Epidermal melanocyte (primary cell): Measurements from ENCODE around the gene CLTRN.
"Not testable (repeated sequence)": the region's sequence is repeated elsewhere in the genome, so short reads cannot be mapped to it uniquely, and the experiment has no call there.

Experiments
- DNase-seq: peaks from one replicate; pipeline ENCODE4 v3.0.0; 2011; ENCODE audit warnings: low spot score; ENCODE audit not compliant: insufficient read length

CLTRN gene

DNA sequence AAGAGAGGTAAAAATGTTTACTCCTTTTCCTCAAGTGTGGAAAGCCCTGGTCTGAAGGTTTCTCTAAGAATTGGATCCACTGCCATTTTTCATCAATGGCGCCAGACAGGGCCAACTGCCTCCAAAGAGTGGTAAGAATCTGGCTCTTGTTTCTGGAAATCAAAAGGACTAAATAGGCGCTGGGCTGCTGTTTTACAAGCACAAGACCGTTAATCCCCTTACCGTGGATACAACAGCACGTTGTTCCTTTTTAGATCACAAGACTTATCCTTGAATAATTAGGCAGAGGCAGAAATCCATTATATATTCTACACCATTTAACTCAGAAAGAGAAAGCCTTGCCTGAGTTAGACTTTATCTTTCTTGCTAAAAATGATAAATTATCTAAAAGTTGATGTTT, 10.6 kb downstream of the CLTRN start:
- DNase-seq, result peak; percentile 15

GRCh38 chrX:15647510-15647909, 17.1 kb downstream of the CLTRN start:
- DNase-seq, result not testable (repeated sequence)

GRCh38 chrX:15646543-15646942, 18.1 kb downstream of the CLTRN start:
- DNase-seq, result no peak

DNA sequence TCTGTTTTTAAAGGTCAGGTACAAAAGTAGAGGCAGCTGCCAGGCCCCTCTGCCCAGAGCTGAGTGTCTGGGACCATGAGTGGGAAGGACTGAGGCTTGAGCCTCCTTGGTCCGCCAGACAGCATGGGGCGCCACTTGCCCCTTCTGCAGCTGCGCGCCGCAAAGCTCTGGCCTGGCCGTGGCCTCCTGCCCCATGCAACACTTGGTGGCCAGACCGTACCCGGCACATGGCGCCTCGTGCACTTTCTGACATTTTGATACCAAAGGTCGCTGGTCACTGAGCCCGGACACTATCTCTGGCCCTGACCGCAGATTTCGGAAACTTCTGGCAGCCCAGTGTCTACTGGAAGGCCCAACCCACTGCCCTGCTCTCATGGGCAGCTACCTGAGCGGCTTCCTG, 18.6 kb downstream of the CLTRN start:
- DNase-seq, result no peak

- DNase-seq, result no peak
Observed at GRCh38 chrX:15645266-15645665, 19.3 kb downstream of the CLTRN start.

GRCh38 chrX:15644560-15644872, 20.1 kb downstream of the CLTRN start:
- no peak for DNase-seq

GRCh38 chrX:15643786-15644559, 20.6 kb downstream of the CLTRN start:
- DNase-seq, result no peak

GRCh38 chrX:15631637-15632036, 33.0 kb downstream of the CLTRN start:
- DNase-seq, result no peak

DNA sequence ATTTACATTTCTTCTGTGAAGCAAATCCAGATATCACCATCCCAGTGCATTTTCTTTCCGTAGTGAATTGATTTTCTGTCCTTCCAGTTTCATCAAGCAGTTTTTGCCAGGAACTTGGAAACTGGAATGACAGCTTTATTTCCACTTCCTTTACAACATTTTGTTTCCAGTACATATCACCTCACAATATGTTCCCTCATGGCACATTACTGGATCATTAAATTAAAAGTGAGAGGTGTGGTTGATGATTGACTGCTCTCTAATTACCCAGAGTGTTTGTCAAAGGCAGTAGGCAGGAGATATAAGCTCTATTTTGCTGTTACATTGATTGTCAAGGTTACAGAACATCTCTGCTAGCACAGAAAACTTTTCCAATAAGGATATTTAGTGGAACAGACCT, 41.6 kb downstream of the CLTRN start:
- DNase-seq, result no peak

DNA sequence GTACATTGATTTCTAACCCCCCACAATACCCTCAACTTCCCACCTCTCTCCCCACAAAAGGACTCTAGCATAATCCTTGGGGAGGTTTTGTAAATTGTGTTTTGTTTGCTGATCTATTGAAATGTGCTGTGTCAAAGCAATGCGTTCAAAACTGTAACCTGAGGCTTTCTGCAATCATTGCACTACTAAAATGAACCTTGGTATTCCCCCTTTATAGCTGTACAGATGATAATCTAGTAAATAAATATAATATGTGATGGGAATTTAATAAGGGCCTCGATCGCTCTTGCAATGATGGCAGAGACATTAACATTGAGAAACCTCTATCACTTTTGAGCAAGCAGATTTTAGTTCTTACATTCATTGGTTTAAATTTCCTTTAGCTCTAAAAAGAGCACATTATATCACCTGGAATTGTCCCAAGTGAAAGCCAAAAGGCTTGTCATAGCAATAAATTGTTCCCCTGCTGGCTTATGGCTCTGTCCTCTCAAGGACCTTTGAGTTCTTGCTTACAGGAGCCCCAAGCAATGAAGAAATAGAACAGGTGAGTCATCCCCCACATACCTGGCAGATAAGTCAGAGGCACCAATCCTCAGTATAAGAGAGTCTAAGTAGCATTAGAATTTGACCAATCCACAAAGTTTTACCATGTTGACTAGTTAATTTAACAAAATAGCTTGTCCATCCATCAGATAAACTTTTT, 45.4 kb downstream of the CLTRN start:
- no peak for DNase-seq

DNA sequence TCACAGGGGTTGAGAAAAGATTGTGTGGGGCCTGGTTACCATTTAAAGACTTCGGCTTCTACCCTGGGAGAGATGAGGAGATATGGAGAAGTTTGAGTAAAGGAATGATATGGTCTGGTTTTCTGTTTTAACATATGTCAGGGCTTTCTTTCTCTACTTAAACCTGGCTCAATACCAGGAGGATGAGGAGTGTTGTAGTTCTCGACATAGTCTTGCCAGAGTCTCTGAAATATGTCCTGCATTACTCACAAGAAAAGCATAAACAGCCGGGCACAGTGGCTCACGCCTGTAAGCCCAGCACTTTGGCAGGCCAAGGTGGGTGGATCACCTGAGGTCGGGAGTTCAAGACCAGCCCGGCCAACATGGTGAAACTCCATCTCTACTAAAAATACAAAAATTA, 47.5 kb downstream of the CLTRN start:
- DNase-seq, result no peak

DNA sequence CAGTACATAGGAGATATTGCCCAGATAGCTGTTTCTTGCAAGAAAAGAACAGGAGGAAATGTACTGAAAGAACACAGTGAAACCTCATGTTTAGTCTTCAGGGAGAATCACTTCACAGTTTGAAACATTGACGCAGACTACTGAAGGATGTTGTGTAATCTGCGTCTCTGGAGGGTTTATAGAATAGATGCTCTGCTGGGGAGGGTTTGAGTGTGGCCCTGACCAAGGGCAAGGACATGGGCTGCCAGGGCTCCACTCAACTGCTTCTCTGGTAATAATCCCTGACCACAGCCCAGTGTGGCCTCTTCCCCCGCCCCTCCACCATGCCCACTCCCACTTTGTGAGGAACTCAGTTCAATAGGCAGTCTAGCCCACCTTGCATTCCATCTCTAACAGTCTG, 48.1 kb downstream of the CLTRN start:
- DNase-seq, result no peak

- DNase-seq, result no peak
Observed at GRCh38 chrX:15607067-15607466, 57.5 kb downstream of the CLTRN start.

DNA sequence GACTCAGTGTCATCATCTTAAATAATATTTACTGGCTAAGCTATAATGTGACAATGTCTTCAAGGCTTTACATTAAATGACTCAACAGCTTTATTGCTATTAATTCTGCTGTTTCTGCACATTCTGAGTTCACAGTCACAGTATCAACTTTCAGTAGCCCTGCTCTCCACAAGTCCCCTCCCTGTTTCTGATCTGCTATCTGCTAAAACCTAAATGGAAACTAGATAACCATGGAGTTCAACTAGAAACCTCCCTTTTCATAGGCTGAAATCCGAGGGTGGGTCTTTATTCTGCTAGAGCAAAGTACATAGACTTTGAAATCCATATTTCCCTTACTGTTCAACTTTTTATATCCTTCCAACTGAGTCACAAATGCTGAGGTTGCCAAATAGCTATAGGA, 58.5 kb downstream of the CLTRN start:
- DNase-seq, result no peak

- no peak for DNase-seq
Observed at GRCh38 chrX:15605226-15605625, 59.4 kb downstream of the CLTRN start.

DNA sequence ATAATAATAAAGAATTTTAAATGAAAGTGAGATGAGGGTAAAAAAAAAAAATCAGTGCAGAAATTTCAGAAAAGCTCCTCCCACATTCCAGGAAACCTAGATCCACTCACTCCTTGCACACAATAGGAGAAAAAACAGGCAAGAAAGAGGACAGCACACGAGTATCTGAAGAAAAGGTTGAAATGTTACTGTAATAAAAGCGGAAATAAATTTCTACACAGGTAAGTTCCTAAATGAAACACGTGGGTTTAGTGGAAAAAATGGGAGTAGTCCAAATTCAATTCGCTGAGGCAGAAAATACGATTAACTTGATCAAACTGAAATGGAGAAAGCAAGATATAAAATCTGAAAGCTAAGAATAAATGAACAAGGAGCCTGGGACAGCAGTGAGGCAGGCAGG, 61.8 kb downstream of the CLTRN start:
- DNase-seq, result no peak

- no peak for DNase-seq
Observed at GRCh38 chrX:15601932-15602331, 62.7 kb downstream of the CLTRN start.

GRCh38 chrX:15600745-15601144, 63.9 kb downstream of the CLTRN start, which contains the start of gene ACE2:
ACE2 (minus strand) TSS chrX:15600960; CDS start chrX:15600911, 49 bp downstream.
- no peak for DNase-seq

GRCh38 chrX:15600049-15600448, 64.6 kb downstream of the CLTRN start:
- DNase-seq, result no peak

DNA sequence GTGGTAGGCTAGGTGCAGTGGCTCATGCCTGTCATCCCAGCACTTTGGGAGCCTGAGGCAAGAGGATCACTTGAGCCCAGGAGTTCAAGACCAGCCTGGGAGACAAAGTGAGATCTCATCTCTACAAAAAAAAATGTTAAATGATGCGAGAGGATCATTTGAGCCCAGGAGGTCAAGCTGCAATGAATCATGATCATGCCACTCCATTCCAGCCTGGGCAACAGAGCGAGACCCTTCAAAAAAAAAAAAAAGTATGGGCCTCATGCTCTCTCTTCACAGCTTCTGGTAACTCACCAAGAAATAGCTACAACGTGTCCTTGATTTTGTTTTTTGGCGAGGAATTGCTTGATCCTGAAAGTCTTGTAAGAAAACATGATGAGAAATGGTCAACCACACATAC, 65.1 kb downstream of the CLTRN start:
- no peak for DNase-seq

- no peak for DNase-seq
Observed at GRCh38 chrX:15598026-15598425, 66.6 kb downstream of the CLTRN start.

DNA sequence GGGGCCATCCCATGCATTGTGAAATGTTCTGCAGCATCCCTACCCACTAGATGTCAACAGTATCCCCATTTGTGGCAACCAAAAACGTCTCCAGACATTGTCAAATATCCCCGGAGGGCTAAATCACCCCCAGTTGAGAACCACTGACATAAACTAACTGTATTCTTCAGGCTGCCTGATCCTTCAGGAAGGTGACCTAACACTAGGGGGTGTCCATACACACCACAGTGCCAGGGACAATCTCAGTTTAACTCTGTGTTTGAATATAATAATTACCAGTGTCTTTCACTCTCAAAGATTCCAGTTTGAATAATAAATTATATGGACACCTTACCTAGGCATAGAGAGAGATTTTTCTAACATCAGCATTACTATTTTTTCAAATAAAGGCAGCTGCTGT, 70.2 kb downstream of the CLTRN start:
- DNase-seq, result no peak
